HepG2 (cell line): Measurements from ENCODE around the gene TRERF1. TPM values are rescaled to one million over a fixed set of nuclear protein-coding genes. Genes with fewer than 3 reads are reported as not detected.

Experiments used
- ATAC-seq: fragments of 200-7000 bp; cut with Tn5 transposase; 3 replicates; pipeline ENCODE4 v1.9.1; 2020; ENCODE audit warnings: mild to moderate bottlenecking, moderate library complexity
- BruUV-seq: library from RNA; stranded (reverse); fragments of 400-500 nt; replicated peaks from 2 replicates; lab custom pipeline; 2021; lab: Mats Ljungman, UMichigan
- CTCF ChIA-PET: fragments of 300-600 bp; formaldehyde crosslinking; extraction: SDS; loops from one replicate; lab custom pipeline; 2021; ENCODE audit warnings: low total read pairs, inconsistent platforms, low intra/inter-chr PET ratio; lab: Yijun Ruan, JAX
- POLR2A ChIA-PET: fragments of 350-600 bp; sonication (Branson Sonifier 250); formaldehyde crosslinking; loops from one replicate; lab custom pipeline; 2020; ENCODE audit warnings: antibody characterized with exemption, inconsistent platforms; lab: Yijun Ruan, JAX
- DNase-seq: peaks from one replicate; pipeline ENCODE4 v3.0.0-alpha.2; 2015; ENCODE audit warnings: low spot score
- FAIRE-seq: peaks from 3 replicates; lab custom pipeline; 2011; peaks lifted over from hg19 to GRCh38; lab: Jason Lieb, UNC
- H2AFZ ChIP-seq: one replicate; pipeline ENCODE4 v1.6.1; 2011; ENCODE audit warnings: low read length, inconsistent platforms
- H3K27ac ChIP-seq: fragments of 300-600 bp; 3 replicates; pipeline ENCODE4 v1.8.0; 2011; ENCODE audit warnings: mixed run types, mild to moderate bottlenecking, mixed read lengths, low read length, inconsistent platforms; ENCODE audit not compliant: insufficient read depth; ENCODE audit errors: extremely low read length
- H3K27me3 ChIP-seq, 2 experiments: fragments of 200-600 bp in 1 of 2; 2 replicates in 1 of 2; 3 replicates in 1 of 2; pipeline versions ENCODE4 v1.6.0 to v1.8.0; 2011; ENCODE audit warnings: low read length in 2 of 2, mild to moderate bottlenecking in 2 of 2, moderate library complexity in 2 of 2, inconsistent platforms in 1 of 2; ENCODE audit not compliant: insufficient read depth in 2 of 2, control insufficient read depth in 1 of 2
- H3K36me3 ChIP-seq, 2 experiments: fragments of 200-600 bp in 1 of 2; replicated peaks in 1 of 2; 2 replicates in 1 of 2; 3 replicates in 1 of 2; pipeline versions ENCODE4 v1.5.1 to v1.8.0; 2011; ENCODE audit warnings: low read length in 2 of 2, inconsistent platforms in 1 of 2; ENCODE audit not compliant: insufficient read depth in 2 of 2, control insufficient read depth in 1 of 2
- H3K4me1 ChIP-seq: 2 replicates; pipeline ENCODE4 v1.5.1; 2012; ENCODE audit warnings: low read length, inconsistent platforms; ENCODE audit not compliant: insufficient read depth
- H3K4me2 ChIP-seq: 2 replicates; pipeline ENCODE4 v1.6.0; 2011; ENCODE audit warnings: low read depth, low read length, inconsistent platforms
- H3K4me3 ChIP-seq, 3 experiments: fragments of 200-600 bp in 1 of 3; sonication (generic), shearing (Covaris generic) in 1 of 3; replicated peaks in 1 of 3; 2 replicates each; pipeline ENCODE4 v1.5.1; 2011 to 2016; ENCODE audit warnings: low read length in 3 of 3, inconsistent platforms in 2 of 3, low read depth in 2 of 3, mild to moderate bottlenecking in 2 of 3, control low read depth in 1 of 3, mixed read lengths in 1 of 3; ENCODE audit not compliant: insufficient read depth in 1 of 3
- H3K79me2 ChIP-seq: one replicate; pipeline ENCODE4 v1.6.1; 2011; ENCODE audit warnings: low read length, inconsistent platforms; ENCODE audit not compliant: insufficient read depth
- H3K9ac ChIP-seq: 2 replicates; pipeline ENCODE4 v1.6.0; 2011; ENCODE audit warnings: mild to moderate bottlenecking, low read depth, low read length, inconsistent platforms; ENCODE audit not compliant: insufficient read depth
- H3K9me3 ChIP-seq: 2 replicates; pipeline ENCODE4 v1.5.1; 2012; ENCODE audit warnings: mild to moderate bottlenecking, low read length
- H4K20me1 ChIP-seq: 2 replicates; pipeline ENCODE4 v1.6.0; 2011; ENCODE audit warnings: inconsistent platforms, mild to moderate bottlenecking, low read length, moderate library complexity; ENCODE audit not compliant: insufficient read depth
- CREB1 ChIP-seq, 2 experiments: fragments of 450-650 bp in 1 of 2; IDR thresholded peaks; 2 replicates each; pipeline ENCODE4 v1.6.1; 2016 to 2017; ENCODE audit warnings: control low read depth in 1 of 2, mild to moderate bottlenecking in 1 of 2, missing compliant biosample characterization in 1 of 2, missing genetic modification characterization in 1 of 2
- HCFC1 ChIP-seq: fragments of 150-350 bp; IDR thresholded peaks from 2 replicates; pipeline ENCODE4 v1.6.1; 2014; ENCODE audit warnings: low read depth, low read length
- NFE2L2 ChIP-seq: fragments of 150-350 bp; IDR thresholded peaks from 2 replicates; pipeline ENCODE4 v1.6.1; 2014; ENCODE audit warnings: low read length
- PHF8 ChIP-seq: sonication (generic); formaldehyde crosslinking; IDR thresholded peaks from 2 replicates; pipeline ENCODE4 v1.5.0; 2020; ENCODE audit warnings: missing genetic modification reagents
- TRIM24 ChIP-seq: sonication (generic); formaldehyde crosslinking; IDR thresholded peaks from 2 replicates; pipeline ENCODE4 v1.8.0; 2022; ENCODE audit warnings: mild to moderate bottlenecking, missing genetic modification reagents
- WGBS: methylation state at CpG from one replicate; pipeline ENCODE4 v1.1.6; 2017; ENCODE audit warnings: low lambda C conversion rate; 5-methylcytosine and 5-hydroxymethylcytosine counted together
- in situ Hi-C: cut with HindIII; loops from 2 replicates; pipeline ENCODE4 v1.10.0; 2017; ENCODE audit warnings: low pct_unique_long_range_greater_than_20kb; ENCODE audit not compliant: extremely low pct_ligation_motif_present
- intact Hi-C: fragments of 100-400 bp; cut with micrococcal nuclease; formaldehyde crosslinking; loops from one replicate; pipeline ENCODE4 v1.10.0; 2022; ENCODE audit not compliant: unreplicated experiment
- polyA plus RNA-seq, 8 experiments: library from polyadenylated mRNA; depleted of rRNA in 3 of 8; stranded (reverse) in 7 of 8; unstranded in 1 of 8; fragments of >200 nt; fragmentation: Illumina TruSeq in 4 of 8; extraction: Trizol in 4 of 8; gene quantifications; 2 replicates each; pipeline versions ENCODE4 v1.2.1 to v1.2.3, GENCODE V29; 2011 to 2016; ENCODE audit warnings: low read depth in 4 of 8, missing spikeins in 1 of 8, mixed read lengths in 1 of 8; ENCODE audit not compliant: insufficient read depth in 1 of 8
- total RNA-seq, 5 experiments: library from RNA; depleted of rRNA; stranded (reverse); fragments of >200 nt; fragmentation: Illumina TruSeq; extraction: Trizol; gene quantifications; 2 replicates each; pipeline ENCODE4 v1.2.3, GENCODE V29; 2016; ENCODE audit warnings: low read depth in 1 of 5

The TRERF1 gene
- total and polyA plus RNA-seq, 2 of the 13 experiments (the other 11 are each of a cell fraction or from before 2014, with no cell fraction given) = 0.02 TPM; not detected in 1

DNA sequence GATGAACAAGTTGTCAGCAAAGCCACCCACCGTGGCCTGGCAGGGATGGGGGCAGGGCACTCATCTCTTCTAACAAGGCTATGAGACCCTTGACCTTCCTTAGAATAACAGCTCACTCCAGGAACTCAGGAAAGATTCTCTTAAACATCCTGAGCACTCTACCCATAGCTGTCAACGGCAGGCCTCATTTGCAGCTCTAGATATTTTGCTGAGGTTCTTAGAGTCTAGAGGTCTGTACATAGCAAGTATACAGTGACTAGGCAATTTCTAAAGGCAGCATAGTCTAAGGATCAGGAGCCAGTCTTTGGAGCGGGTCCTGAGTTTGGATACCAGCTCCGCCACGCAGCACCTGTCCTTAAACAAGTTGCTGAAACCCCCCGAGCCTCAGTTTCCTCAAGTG is 11.7 kb downstream of the TRERF1 start:
- Histone ChIP-seq H2AFZ (no peak overlapping the region), H3K79me2 (no peaks in the 10 kb centered on the region), H3K9me3 (no peaks in the 10 kb centered on the region), H3K27me3 (peaks cover 0 to 40% of the 10 kb centered on the region in 2 experiments; a peak in 2 of 5 replicates), H4K20me1 (no peaks in the 10 kb centered on the region; the same call in 1 of the 2 replicates), H3K9ac (no peak overlapping the region), H3K4me3 (no peak overlapping the region)
- ChIA-PET POLR2A (interaction anchor here (0.6 kb wide), 1 partner anchor 129 kb away, joined by 3 read pairs; no protein-coding TSS in a partner anchor), CTCF (no interaction called here)
- 32% methylated on average over 6 of the region's 6 CpGs for WGBS
- DNase-seq (no peak), FAIRE-seq (no peak), ATAC-seq (no peak)
- intact Hi-C loops = no loop called here
- TF ChIP-seq NFE2L2 = peak; percentile 64; the same call in 1 of the 2 replicates
- TF ChIP-seq PHF8 = no peak
- no peak for TF ChIP-seq HCFC1
- TF ChIP-seq, all 625 proteins: peak for 1
- H3K4me2 ChIP-seq = no peak overlapping the region
- H3K36me3 ChIP-seq = no peaks in the 10 kb centered on the region
- in situ Hi-C loops = no loop called here
- H3K4me1 ChIP-seq = no peaks in the 10 kb centered on the region
- BruUV-seq = no TSS peak
- H3K27ac ChIP-seq = no peak overlapping the region

DNA sequence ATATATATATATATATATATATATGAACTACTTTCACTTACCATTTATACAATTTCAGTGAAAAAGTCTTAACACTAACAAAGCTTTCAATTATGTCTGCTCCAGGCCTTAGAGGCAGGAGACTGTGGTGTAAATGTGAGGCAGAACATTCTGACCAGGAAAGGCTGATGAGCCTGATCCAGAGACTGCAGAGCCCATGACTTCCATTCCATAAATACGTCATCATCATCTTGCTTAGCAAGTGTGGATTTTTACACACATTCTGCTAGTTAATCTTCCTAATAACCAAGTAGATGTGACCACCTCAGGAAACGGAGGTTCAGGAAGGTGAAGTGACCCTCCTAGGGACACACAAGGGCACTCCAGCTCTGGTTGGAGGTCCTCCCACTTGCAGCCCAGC is 14.9 kb downstream of the TRERF1 start:
- Histone ChIP-seq H3K36me3 (no peaks in the 10 kb centered on the region), H3K4me1 (no peaks in the 10 kb centered on the region), H3K27me3 (peaks cover 0 to 17% of the 10 kb centered on the region in 2 experiments; a peak in 3 of 5 replicates), H4K20me1 (no peaks in the 10 kb centered on the region), H3K4me3 (no peak overlapping the region), H3K79me2 (no peaks in the 10 kb centered on the region), H2AFZ (no peak overlapping the region), H3K4me2 (no peak overlapping the region), H3K9ac (no peak overlapping the region), H3K27ac (no peak overlapping the region), H3K9me3 (peaks cover 9% of the 10 kb centered on the region; the same call in 1 of the 2 replicates)
- peak; percentile 66 for TF ChIP-seq CREB1 (IDR thresholded peaks at IDR 0.05)
- TF ChIP-seq CREB1 (CRISPR knock-in tag; IDR thresholded peaks at IDR 0.05) = no peak
- no peak for TF ChIP-seq TRIM24 (CRISPR knock-in tag)
- DNase-seq = no peak
- in situ Hi-C loops = no loop called here
- 25% methylated on average over 2 of the region's 2 CpGs for WGBS
- intact Hi-C loops = no loop called here
- ChIA-PET POLR2A (no interaction called here), CTCF (no interaction called here)
- ATAC-seq = no peak
- no peak for FAIRE-seq
- no TSS peak for BruUV-seq
